Uterus (tissue), 4 donors: Measurements from ENCODE around the gene NOX3. TPM values are rescaled to one million over a fixed set of nuclear protein-coding genes. Genes with fewer than 3 reads are reported as not detected.

Source experiments
- DNase-seq, 2 donors: peaks; one replicate each; pipeline ENCODE4 v3.0.0-alpha.2; 2019 to 2020
- H3K27ac ChIP-seq, 2 donors: fragments of 200-600 bp; sonication (generic); 1 replicate in 1 of 2; 2 replicates in 1 of 2; pipeline ENCODE4 v1.5.1; 2016 to 2018
- H3K27me3 ChIP-seq, 2 donors: fragments of 200-600 bp; sonication (generic); one replicate each; pipeline ENCODE4 v1.5.1; 2018 to 2019; ENCODE audit warnings: control low read depth in 1 of 2
- H3K36me3 ChIP-seq, 2 donors: fragments of 200-600 bp; sonication (generic); one replicate each; pipeline ENCODE4 v1.5.1; 2019; ENCODE audit warnings: control low read depth in 1 of 2
- H3K4me1 ChIP-seq, 2 donors: fragments of 200-600 bp; sonication (generic); one replicate each; pipeline ENCODE4 v1.5.1; 2018 to 2019; ENCODE audit warnings: control low read depth in 1 of 2
- H3K4me3 ChIP-seq, 2 donors: fragments of 200-600 bp; sonication (generic); 1 replicate in 1 of 2; 2 replicates in 1 of 2; pipeline ENCODE4 v1.5.1; 2018 to 2019; ENCODE audit warnings: mild to moderate bottlenecking in 1 of 2
- H3K9me3 ChIP-seq, 2 donors: fragments of 200-600 bp; sonication (generic); one replicate each; pipeline ENCODE4 v1.5.1; 2019; ENCODE audit warnings: control low read depth in 1 of 2
- POLR2A ChIP-seq, 2 donors: fragments of 450-650 bp; IDR thresholded peaks; one replicate each; pipeline ENCODE4 v1.6.1; 2016; ENCODE audit warnings: antibody characterized with exemption in 2 of 2, mild to moderate bottlenecking in 1 of 2, moderate library complexity in 1 of 2
- intact Hi-C: fragments of 100-400 bp; cut with DNase I; formaldehyde crosslinking; loops from one replicate; pipeline ENCODE4 v1.15.1; 2023; ENCODE audit warnings: low total_unique reads
- total RNA-seq, 4 donors: library from RNA; depleted of rRNA in 3 of 4; stranded (reverse); fragments of >200 nt in 3 of 4; gene quantifications; one replicate each; pipeline versions ENCODE4 v1.1.0 to v1.2.4, GENCODE V29; 2014 to 2023
- TF ChIP-seq, protein P1 (sequence below), 4 experiments: fragments of 200-600 bp in 2 of 4; fragments of 450-650 bp in 2 of 4; sonication (generic) in 2 of 4; IDR thresholded peaks; one replicate each; pipeline ENCODE4 v1.5.1; 2016 to 2019; ENCODE audit warnings: antibody characterized with exemption in 4 of 4, mild to moderate bottlenecking in 2 of 4, moderate library complexity in 1 of 4
- donor health status: DM: yes; HTN: yes; CAD: no.

The NOX3 gene
- total RNA-seq, 4 donors from 2014 or later = not detected

DNA sequence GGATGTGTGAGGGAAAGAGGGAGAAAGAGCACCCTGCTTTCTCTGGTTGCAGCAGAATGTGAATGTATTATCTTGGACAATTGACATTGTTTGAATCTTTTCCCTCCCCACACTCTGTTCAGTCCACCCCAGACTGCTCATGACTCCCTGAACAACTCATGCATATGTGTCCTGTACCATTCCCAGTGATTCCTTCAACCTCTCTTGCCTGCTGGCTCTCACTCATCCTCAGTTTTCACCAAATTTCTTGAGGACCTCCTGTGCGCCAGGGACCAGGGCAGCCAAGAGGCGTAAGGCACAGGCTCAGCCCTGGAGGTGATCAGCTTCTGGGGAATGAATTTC lies 5.4 kb downstream of the NOX3 start:
- peaks cover 0 to 7% of the 10 kb centered on the region in 2 donors for H3K4me1 ChIP-seq
- H3K4me3 ChIP-seq = no peak overlapping the region
- intact Hi-C loops = no loop called here
- H3K9me3 ChIP-seq = no peaks in the 10 kb centered on the region
- no peaks in the 10 kb centered on the region for H3K36me3 ChIP-seq
- H3K27ac ChIP-seq = no peak overlapping the region
- no peak for DNase-seq
- TF ChIP-seq, protein P1, sequence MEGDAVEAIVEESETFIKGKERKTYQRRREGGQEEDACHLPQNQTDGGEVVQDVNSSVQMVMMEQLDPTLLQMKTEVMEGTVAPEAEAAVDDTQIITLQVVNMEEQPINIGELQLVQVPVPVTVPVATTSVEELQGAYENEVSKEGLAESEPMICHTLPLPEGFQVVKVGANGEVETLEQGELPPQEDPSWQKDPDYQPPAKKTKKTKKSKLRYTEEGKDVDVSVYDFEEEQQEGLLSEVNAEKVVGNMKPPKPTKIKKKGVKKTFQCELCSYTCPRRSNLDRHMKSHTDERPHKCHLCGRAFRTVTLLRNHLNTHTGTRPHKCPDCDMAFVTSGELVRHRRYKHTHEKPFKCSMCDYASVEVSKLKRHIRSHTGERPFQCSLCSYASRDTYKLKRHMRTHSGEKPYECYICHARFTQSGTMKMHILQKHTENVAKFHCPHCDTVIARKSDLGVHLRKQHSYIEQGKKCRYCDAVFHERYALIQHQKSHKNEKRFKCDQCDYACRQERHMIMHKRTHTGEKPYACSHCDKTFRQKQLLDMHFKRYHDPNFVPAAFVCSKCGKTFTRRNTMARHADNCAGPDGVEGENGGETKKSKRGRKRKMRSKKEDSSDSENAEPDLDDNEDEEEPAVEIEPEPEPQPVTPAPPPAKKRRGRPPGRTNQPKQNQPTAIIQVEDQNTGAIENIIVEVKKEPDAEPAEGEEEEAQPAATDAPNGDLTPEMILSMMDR (IDR thresholded peaks at IDR 0.05) = no peak
- no peak for TF ChIP-seq POLR2A (IDR thresholded peaks at IDR 0.05)
- no peaks in the 10 kb centered on the region for H3K27me3 ChIP-seq

DNA sequence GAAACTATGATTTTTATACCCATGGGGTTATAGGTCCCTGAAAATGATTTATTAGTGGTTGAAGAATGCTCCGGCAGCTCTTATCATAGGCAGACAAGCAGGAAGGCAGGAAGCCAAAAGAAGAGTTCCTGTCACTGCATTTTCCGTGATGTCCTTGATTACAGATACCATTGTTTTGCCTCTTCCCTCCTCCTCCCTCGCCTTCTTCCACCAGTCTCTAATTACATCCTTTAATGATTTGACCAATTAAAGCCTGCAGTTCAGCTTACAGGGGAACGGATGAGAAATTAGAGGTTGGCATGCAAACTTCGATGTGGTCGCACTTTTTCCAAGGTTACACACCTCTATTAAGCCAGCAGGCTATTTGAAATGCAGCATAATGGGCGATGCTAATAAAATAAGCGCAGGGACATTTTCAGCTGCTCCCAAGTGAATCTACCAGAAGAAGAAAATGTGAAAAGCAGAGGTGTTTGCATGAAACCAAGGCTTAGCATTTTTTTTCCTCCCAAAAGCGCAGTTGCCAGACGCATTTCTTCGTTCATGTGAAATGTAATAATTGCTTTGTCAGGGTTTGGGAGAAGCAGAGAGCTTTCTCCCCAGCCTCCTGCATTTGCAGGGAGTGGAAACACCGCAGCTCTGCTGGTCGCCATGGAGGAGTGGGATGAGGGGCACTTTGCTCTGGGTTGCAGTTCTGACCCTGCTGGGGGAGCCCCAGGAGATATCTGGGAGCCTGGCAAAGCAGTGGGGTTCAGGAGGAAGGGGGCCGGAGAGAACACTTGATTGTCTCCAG lies 6.0 kb downstream of the NOX3 start:
- intact Hi-C loops = no loop called here
- no peaks in the 10 kb centered on the region for H3K36me3 ChIP-seq
- H3K27me3 ChIP-seq = no peaks in the 10 kb centered on the region
- no peak for TF ChIP-seq POLR2A (IDR thresholded peaks at IDR 0.05)
- TF ChIP-seq, protein P1 (IDR thresholded peaks at IDR 0.05) = no peak
- no peak overlapping the region for H3K27ac ChIP-seq
- no peak for DNase-seq
- no peaks in the 10 kb centered on the region for H3K9me3 ChIP-seq
- H3K4me3 ChIP-seq = no peak overlapping the region
- peaks cover 0 to 7% of the 10 kb centered on the region in 2 donors for H3K4me1 ChIP-seq

DNA sequence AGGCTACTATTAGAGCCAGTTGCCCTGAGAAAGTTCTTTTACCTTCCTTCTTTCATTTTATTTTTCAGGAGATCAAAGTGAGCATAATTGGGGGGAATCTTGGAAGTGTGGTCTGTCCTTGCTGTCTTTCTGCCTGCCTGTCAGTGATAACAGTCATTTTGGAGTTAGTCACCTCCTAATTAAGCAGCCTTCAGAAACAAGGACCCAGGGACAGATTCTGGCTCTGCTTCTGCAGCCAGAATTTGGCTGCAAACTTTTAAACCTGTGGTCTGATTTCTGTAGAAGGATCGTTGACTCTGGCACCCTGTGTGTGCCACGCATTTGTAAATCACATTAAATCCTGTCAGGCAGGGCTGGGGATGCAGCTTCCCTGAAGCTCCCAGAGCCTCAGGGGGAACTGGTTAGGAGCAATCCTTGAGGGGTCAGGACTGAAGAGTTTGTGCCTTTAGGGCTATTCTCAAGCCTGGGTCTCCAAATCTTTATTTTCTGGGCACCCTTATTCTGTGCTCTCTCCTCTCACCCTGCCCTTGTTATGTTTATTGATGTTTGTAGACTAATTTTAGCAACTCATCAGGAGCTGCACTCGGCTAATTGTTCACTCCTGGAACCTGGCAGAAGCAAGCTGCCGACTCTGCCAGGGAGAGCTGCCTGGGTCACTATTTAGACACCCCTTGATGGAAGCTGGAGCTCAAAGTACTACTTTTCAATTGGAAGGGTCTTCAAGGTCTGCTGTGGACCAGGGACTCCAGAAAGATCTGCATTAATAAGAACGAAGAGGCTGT lies 6.8 kb downstream of the NOX3 start:
- H3K9me3 ChIP-seq = no peaks in the 10 kb centered on the region
- no peaks in the 10 kb centered on the region for H3K27me3 ChIP-seq
- peaks cover 0 to 7% of the 10 kb centered on the region in 2 donors for H3K4me1 ChIP-seq
- DNase-seq = no peak
- no peak for TF ChIP-seq POLR2A (IDR thresholded peaks at IDR 0.05)
- TF ChIP-seq, protein P1 (IDR thresholded peaks at IDR 0.05) = no peak
- H3K27ac ChIP-seq = no peak overlapping the region
- H3K36me3 ChIP-seq = no peaks in the 10 kb centered on the region
- no peak overlapping the region for H3K4me3 ChIP-seq
- intact Hi-C loops = no loop called here

DNA sequence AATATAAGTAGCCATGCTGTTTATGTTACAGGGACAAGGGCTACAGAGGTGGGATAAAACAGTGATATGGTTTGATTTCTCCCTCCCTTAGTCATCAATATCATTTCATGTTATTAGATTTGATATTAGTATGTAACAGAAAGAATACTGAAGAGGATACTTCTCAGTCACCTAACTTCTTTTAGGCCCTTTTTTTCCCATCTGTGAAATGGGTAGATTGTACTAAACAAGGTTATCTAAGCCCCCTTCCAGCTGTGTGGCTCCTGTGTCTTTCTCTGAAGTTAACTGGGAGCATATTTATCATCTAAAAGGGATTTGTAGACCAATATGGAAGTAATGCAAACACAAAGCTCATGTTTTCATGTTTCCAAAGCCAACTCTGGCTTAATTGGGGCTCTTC lies 7.7 kb downstream of the NOX3 start:
- no peak overlapping the region for H3K4me3 ChIP-seq
- H3K27ac ChIP-seq = no peak overlapping the region
- H3K9me3 ChIP-seq = no peaks in the 10 kb centered on the region
- H3K27me3 ChIP-seq = no peaks in the 10 kb centered on the region
- TF ChIP-seq, protein P1 (IDR thresholded peaks at IDR 0.05) = no peak
- no peak for TF ChIP-seq POLR2A (IDR thresholded peaks at IDR 0.05)
- no peak for DNase-seq
- H3K36me3 ChIP-seq = no peaks in the 10 kb centered on the region
- H3K4me1 ChIP-seq = peaks cover 0 to 7% of the 10 kb centered on the region in 2 donors
- intact Hi-C loops = no loop called here
